Stimulated activated CD4-positive, alpha-beta T cell treated with anti-CD3 and anti-CD28 coated beads, Interleukin-4, amount 100 ng/mL, for 1 hour (primary cell): Measurements from ENCODE around the gene CA5A.
"Not testable (repeated sequence)": the region's sequence is repeated elsewhere in the genome, so short reads cannot be mapped to it uniquely, and the experiment has no call there.

Experiments used
- DNase-seq: peaks from one replicate; pipeline ENCODE4 v3.0.0-alpha.2; 2020

CA5A gene

DNA sequence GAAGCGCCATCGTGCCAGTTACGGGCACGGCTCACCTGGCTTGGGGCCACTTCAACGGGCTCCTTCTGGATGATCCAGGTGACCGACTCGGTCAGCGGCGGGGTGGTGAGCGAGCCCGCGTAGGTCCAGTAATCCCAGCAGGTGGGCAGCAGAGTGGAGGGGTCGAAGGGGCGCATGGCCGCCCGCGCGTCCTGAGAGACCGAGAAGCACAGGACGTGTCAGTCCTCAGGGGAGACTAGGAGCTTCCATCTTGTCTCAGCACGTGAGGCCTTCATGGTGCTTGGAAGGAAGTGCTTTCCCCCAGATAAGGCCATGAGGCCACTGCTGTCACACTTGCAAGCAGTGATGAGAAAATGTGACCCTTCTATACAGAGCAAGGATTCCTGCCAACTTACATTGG, 44.6 kb downstream of the CA5A start:
- DNase-seq = no peak

DNA sequence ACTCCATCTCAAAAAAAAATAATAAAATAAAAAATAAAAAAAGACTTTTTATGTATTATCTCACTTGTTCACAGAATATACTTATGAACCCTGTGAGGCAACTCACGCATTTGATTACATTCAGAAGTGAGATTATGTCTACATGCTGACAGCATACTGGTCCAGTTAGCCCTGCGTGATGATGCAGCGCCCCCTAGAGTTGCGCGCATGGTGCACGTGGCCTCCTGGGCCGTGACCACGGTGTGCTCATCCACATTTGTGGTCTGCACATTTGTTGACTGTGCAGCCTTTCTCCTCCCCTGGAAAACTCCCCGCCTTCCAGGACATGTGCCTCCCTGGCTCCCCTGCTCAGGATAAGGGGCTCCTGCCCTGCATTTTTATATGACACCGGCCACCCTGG, 46.6 kb downstream of the CA5A start:
- DNase-seq = not testable (repeated sequence)

DNA sequence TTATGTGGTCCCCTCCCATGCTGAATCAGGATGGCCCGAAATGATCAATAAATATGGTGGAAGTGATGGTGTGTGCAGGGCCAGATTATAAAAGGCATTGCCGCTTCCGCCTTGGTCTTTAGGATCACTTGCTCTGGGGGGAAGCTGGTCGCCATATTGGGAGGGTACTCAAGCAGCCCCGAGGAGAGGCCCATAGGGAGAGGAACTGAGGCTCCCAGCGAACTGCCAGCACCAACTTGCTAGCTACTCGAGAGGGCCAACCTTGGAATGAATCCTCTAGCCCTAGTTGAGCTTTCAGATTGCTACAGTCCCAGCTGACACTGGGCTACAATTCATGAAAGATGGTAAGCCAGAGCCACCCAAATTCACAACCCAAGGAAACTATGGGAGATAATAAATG, 48.0 kb downstream of the CA5A start:
- DNase-seq = not testable (repeated sequence)

DNA sequence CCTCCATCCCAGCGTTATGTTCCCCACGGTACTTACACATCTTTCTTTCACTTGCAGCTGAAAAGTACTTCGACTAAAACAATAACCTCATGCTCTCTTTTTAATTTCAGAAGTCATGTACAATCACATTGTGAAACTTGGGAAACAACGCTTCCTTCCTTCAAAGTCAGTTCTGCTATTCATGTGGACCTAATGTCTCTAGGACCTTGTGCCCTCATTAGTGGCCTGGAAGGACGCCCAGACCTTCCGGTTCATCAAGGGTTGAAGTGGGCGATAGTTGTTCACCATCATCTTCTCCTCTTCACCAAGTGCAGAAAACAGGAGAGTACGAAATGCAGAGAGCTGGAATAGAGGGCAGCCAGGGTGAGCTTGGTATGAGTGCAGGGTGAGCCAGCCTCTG, 48.4 kb downstream of the CA5A start:
- DNase-seq = not testable (repeated sequence)

- DNase-seq = not testable (repeated sequence)
Measured at GRCh38 chr16:87885371-87885967, 50.9 kb downstream of the CA5A start.

GRCh38 chr16:87882436-87883019, 53.8 kb downstream of the CA5A start:
- no peak for DNase-seq

- no peak for DNase-seq
Measured at GRCh38 chr16:87881324-87882200, 54.8 kb downstream of the CA5A start.

DNA sequence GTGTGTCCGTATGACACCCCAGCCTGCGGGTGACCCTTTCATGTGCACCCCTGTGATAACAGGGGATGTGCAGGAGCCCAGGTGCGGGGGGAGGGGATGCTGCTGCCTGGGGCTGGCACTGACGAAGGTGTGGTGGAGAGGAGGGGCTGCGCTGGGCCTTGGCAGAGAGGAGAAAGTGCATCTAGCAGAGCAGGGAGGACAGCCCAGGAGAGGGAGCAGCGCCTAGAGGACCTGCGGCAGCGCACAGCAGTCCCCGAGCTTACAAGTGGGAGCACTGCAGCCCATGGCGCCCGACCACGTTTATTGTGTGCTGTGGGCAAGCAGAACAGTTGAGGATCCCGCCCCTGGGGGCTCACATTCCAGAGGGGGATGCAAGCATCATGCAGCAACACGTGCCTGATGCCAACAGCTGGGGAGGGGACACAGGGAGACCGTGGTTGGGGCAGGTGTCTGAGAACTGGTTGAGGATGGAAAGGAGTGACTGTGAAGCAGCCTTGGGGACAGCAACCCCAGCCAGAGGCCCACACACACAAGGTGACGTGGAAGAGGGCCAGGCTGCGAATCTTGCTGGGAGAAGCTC, 56.1 kb downstream of the CA5A start:
- no peak for DNase-seq

- DNase-seq = not testable (repeated sequence)
Measured at GRCh38 chr16:87879411-87880013, 56.8 kb downstream of the CA5A start.

GRCh38 chr16:87878704-87879103, 57.6 kb downstream of the CA5A start:
- DNase-seq = no peak

GRCh38 chr16:87877942-87878507, 58.3 kb downstream of the CA5A start:
- DNase-seq = peak; percentile 43

- DNase-seq = peak; percentile 83
Measured at GRCh38 chr16:87874639-87875427, 61.5 kb downstream of the CA5A start.

DNA sequence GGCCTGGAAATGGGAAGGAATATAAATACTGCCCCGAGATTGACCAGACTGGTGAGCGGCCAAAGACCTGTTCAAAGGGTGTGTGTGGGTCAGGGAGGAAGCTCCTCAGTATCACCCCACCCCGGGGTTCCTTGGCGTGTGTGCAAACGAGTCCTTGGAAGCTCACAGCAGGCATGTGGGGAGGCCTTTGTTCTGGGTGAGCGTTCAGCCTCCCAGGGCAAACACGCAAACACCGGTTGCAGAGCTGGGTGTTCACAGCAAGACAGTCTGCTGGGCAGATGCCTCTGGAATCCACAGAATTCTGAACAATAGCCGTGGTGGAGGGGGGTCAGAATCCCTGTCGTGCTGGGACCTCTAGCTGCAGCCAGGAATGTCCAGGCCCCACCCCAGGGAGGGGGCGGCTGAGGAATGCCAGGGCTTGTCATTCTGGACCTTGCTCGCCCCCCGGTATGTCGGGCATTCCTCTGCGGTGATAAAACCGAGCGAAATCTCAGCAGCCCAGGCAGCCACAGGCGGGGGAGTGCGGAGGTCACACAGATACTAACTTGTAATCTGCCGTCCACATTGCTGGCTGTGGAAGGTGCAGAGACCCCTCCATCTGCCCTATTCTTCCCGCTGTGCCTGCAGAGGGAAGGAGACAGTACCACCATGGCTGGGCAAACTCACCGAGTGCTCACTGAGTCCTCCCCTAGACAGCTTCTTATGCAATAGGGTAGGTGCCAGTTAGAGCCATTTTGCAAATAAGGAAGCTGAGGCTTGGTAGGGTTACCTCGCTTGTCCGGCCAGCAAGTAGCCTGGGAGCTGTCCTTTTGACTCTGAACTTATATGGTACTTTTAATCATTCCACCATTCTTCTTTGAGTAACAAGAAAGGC, 65.7 kb downstream of the CA5A start:
- not testable (repeated sequence) for DNase-seq

GRCh38 chr16:87869879-87870417, 66.4 kb downstream of the CA5A start:
- DNase-seq = not testable (repeated sequence)

DNA sequence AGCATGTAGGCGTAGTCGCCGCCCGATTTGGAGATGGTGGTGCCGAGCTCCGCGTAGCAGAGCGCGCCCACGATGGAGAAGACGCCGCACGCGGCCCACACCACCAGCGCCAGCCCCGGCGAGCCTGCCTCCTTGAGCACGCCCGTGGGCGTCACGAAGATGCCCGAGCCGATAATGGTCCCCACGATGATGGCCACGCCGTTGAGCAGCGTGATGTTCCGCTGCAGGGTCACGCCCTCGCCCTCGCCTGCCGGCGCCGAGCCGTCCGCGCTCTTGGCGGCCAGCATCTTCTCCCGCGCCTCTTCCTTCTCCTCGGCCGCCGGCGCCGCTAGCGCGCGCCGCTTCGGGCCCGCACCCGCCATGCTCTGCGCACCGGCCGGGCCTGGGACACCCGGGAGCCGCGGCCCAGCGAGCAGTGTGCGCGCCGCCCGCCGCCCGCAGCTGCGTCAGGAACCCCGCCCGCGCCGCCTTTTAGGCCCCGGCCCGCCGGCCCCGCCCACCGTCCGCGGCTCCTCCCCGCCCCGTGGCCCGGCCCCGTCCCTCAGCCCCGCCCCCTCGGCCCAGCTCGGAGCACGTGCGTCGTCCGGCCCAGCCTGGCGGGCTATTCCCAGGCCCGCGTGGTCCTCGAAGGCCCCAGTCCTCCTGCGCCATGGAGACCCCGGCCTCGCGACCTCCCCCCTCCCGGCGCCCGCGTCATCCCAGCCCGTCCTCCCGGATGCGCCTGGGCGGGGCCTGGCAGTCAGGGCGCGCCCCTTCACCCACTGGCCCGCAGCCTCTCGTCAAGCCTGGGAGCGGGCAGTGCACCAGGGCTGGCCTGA, 67.1 kb downstream of the CA5A start, which contains the start of gene SLC7A5:
TSS of gene SLC7A5 (minus strand) at position 447 of the 818 bp plus-strand sequence. CDS start at position 362, 85 bp downstream.
- peak; percentile 92 for DNase-seq

GRCh38 chr16:87868254-87869029, 67.9 kb downstream of the CA5A start:
- peak; percentile 73 for DNase-seq

GRCh38 chr16:87865902-87866555, 70.3 kb downstream of the CA5A start:
- peak; percentile 51 for DNase-seq
